ENCODE data around the gene ATF7IP. TPM values are rescaled to one million over a fixed set of nuclear protein-coding genes. Genes with fewer than 3 reads are reported as not detected.
A peak's percentile ranks its signal among the peaks of the same experiment; 100 is the strongest.

Gene ATF7IP
- total RNA-seq, 2 donors from 2014 or later, result 72.8 to 122 TPM

- peaks cover 45% of the 10 kb centered on the region for H3K36me3 Mint-ChIP-seq (ENCODE audit: low read depth)
- peak overlapping the region; percentile 71 for H3K4me3 Mint-ChIP-seq
- ATAC-seq (replicated peaks), result peak; percentile 84
- peak overlapping the region; percentile 78 for H3K27ac Mint-ChIP-seq
- peaks cover 6% of the 10 kb centered on the region for H3K9me3 Mint-ChIP-seq
- no peaks in the 10 kb centered on the region for H3K27me3 Mint-ChIP-seq
- peaks cover 39% of the 10 kb centered on the region for H3K4me1 Mint-ChIP-seq
Measured at GRCh38 chr12:14417715-14418114, 52.2 kb downstream of the ATF7IP start.

GRCh38 chr12:14418451-14418890, 53.0 kb downstream of the ATF7IP start:
- H3K36me3 Mint-ChIP-seq (ENCODE audit: low read depth), result peaks cover 53% of the 10 kb centered on the region
- ATAC-seq (replicated peaks), result no peak
- peak overlapping the region; percentile 46 for H3K4me3 Mint-ChIP-seq
- no peak overlapping the region for H3K27ac Mint-ChIP-seq
- H3K27me3 Mint-ChIP-seq, result no peaks in the 10 kb centered on the region
- peaks cover 38% of the 10 kb centered on the region for H3K4me1 Mint-ChIP-seq
- H3K9me3 Mint-ChIP-seq, result peaks cover 7% of the 10 kb centered on the region

GRCh38 chr12:14422516-14423230, 57.2 kb downstream of the ATF7IP start:
- Mint-ChIP-seq H3K27me3 (no peaks in the 10 kb centered on the region), H3K4me1 (peaks cover 41% of the 10 kb centered on the region), H3K9me3 (peaks cover 7% of the 10 kb centered on the region), H3K27ac (peak overlapping the region; percentile 75), H3K4me3 (peak overlapping the region; percentile 31), H3K36me3 (ENCODE audit: low read depth) (peaks cover 84% of the 10 kb centered on the region)
- peak; percentile 28 for ATAC-seq (replicated peaks)

GRCh38 chr12:14424545-14424944, 59.1 kb downstream of the ATF7IP start:
- Mint-ChIP-seq H3K4me3 (peak overlapping the region; percentile 10), H3K9me3 (peaks cover 8% of the 10 kb centered on the region), H3K4me1 (peaks cover 49% of the 10 kb centered on the region), H3K36me3 (ENCODE audit: low read depth) (peaks cover 99% of the 10 kb centered on the region), H3K27ac (no peak overlapping the region), H3K27me3 (no peaks in the 10 kb centered on the region)
- ATAC-seq (replicated peaks), result no peak

- H3K27ac Mint-ChIP-seq, result no peak overlapping the region
- H3K36me3 Mint-ChIP-seq (ENCODE audit: low read depth), result peaks cover 100% of the 10 kb centered on the region
- H3K4me1 Mint-ChIP-seq, result peaks cover 53% of the 10 kb centered on the region
- ATAC-seq (replicated peaks), result no peak
- H3K4me3 Mint-ChIP-seq, result no peak overlapping the region
- peaks cover 15% of the 10 kb centered on the region for H3K9me3 Mint-ChIP-seq
- no peaks in the 10 kb centered on the region for H3K27me3 Mint-ChIP-seq
Measured at GRCh38 chr12:14426792-14427191, 61.3 kb downstream of the ATF7IP start.

- peaks cover 99% of the 10 kb centered on the region for H3K36me3 Mint-ChIP-seq (ENCODE audit: low read depth)
- no peaks in the 10 kb centered on the region for H3K27me3 Mint-ChIP-seq
- ATAC-seq (replicated peaks), result no peak
- H3K4me1 Mint-ChIP-seq, result peaks cover 49% of the 10 kb centered on the region
- peak overlapping the region; percentile 32 for H3K4me3 Mint-ChIP-seq
- no peak overlapping the region for H3K27ac Mint-ChIP-seq
- peaks cover 8% of the 10 kb centered on the region for H3K9me3 Mint-ChIP-seq
Measured at GRCh38 chr12:14427929-14428328, 62.4 kb downstream of the ATF7IP start.

GRCh38 chr12:14430394-14430986, 65.0 kb downstream of the ATF7IP start:
- H3K27me3 Mint-ChIP-seq, result no peaks in the 10 kb centered on the region
- peaks cover 42% of the 10 kb centered on the region for H3K4me1 Mint-ChIP-seq
- H3K9me3 Mint-ChIP-seq, result peaks cover 8% of the 10 kb centered on the region
- peak overlapping the region; percentile 34 for H3K4me3 Mint-ChIP-seq
- peaks cover 97% of the 10 kb centered on the region for H3K36me3 Mint-ChIP-seq (ENCODE audit: low read depth)
- ATAC-seq (replicated peaks), result no peak
- H3K27ac Mint-ChIP-seq, result peak overlapping the region; percentile 29

GRCh38 chr12:14431975-14432374, 66.5 kb downstream of the ATF7IP start:
- H3K27ac Mint-ChIP-seq, result peak overlapping the region; percentile 56
- peak overlapping the region; percentile 23 for H3K4me3 Mint-ChIP-seq
- H3K9me3 Mint-ChIP-seq, result peaks cover 8% of the 10 kb centered on the region
- no peaks in the 10 kb centered on the region for H3K27me3 Mint-ChIP-seq
- peaks cover 40% of the 10 kb centered on the region for H3K4me1 Mint-ChIP-seq
- peaks cover 97% of the 10 kb centered on the region for H3K36me3 Mint-ChIP-seq (ENCODE audit: low read depth)
- no peak for ATAC-seq (replicated peaks)

GRCh38 chr12:14435627-14436026, 70.1 kb downstream of the ATF7IP start:
- Mint-ChIP-seq H3K9me3 (peaks cover 2% of the 10 kb centered on the region), H3K27me3 (no peaks in the 10 kb centered on the region), H3K36me3 (ENCODE audit: low read depth) (peaks cover 97% of the 10 kb centered on the region), H3K4me1 (peaks cover 20% of the 10 kb centered on the region), H3K4me3 (peak overlapping the region; percentile 33), H3K27ac (peak overlapping the region; percentile 85)
- ATAC-seq (replicated peaks), result peak; percentile 77

GRCh38 chr12:14442221-14442881, 76.9 kb downstream of the ATF7IP start:
- peaks cover 12% of the 10 kb centered on the region for H3K4me1 Mint-ChIP-seq
- peaks cover 4% of the 10 kb centered on the region for H3K9me3 Mint-ChIP-seq
- no peak overlapping the region for H3K4me3 Mint-ChIP-seq
- no peaks in the 10 kb centered on the region for H3K27me3 Mint-ChIP-seq
- no peak for ATAC-seq (replicated peaks)
- H3K27ac Mint-ChIP-seq, result no peak overlapping the region
- peaks cover 98% of the 10 kb centered on the region for H3K36me3 Mint-ChIP-seq (ENCODE audit: low read depth)

- Mint-ChIP-seq H3K36me3 (ENCODE audit: low read depth) (peaks cover 98% of the 10 kb centered on the region), H3K27me3 (no peaks in the 10 kb centered on the region), H3K27ac (no peak overlapping the region), H3K4me1 (peaks cover 14% of the 10 kb centered on the region), H3K4me3 (no peak overlapping the region), H3K9me3 (peaks cover 4% of the 10 kb centered on the region)
- no peak for ATAC-seq (replicated peaks)
Measured at GRCh38 chr12:14443531-14443930, 78.0 kb downstream of the ATF7IP start.

- no peak for ATAC-seq (replicated peaks)
- H3K9me3 Mint-ChIP-seq, result peaks cover 5% of the 10 kb centered on the region
- no peak overlapping the region for H3K4me3 Mint-ChIP-seq
- no peaks in the 10 kb centered on the region for H3K27me3 Mint-ChIP-seq
- peaks cover 43% of the 10 kb centered on the region for H3K4me1 Mint-ChIP-seq
- H3K36me3 Mint-ChIP-seq (ENCODE audit: low read depth), result peaks cover 100% of the 10 kb centered on the region
- H3K27ac Mint-ChIP-seq, result no peak overlapping the region
Measured at GRCh38 chr12:14450479-14450878, 85.0 kb downstream of the ATF7IP start.

- Mint-ChIP-seq H3K4me3 (peak overlapping the region; percentile 59), H3K27ac (peak overlapping the region; percentile 66), H3K4me1 (peaks cover 49% of the 10 kb centered on the region), H3K27me3 (no peaks in the 10 kb centered on the region), H3K36me3 (ENCODE audit: low read depth) (peaks cover 100% of the 10 kb centered on the region), H3K9me3 (peaks cover 5% of the 10 kb centered on the region)
- no peak for ATAC-seq (replicated peaks)
Measured at GRCh38 chr12:14452336-14452735, 86.9 kb downstream of the ATF7IP start.

- Mint-ChIP-seq H3K9me3 (peaks cover 5% of the 10 kb centered on the region), H3K36me3 (ENCODE audit: low read depth) (peaks cover 100% of the 10 kb centered on the region), H3K4me3 (peak overlapping the region; percentile 59), H3K27me3 (no peaks in the 10 kb centered on the region), H3K27ac (peak overlapping the region; percentile 72), H3K4me1 (peaks cover 49% of the 10 kb centered on the region)
- peak; percentile 75 for ATAC-seq (replicated peaks)
Measured at GRCh38 chr12:14452865-14453264, 87.4 kb downstream of the ATF7IP start.

All from activated T-helper 17 cell treated with anti-CD3 and anti-CD28 coated beads, Interleukin-2, amount 50 U/mL, for 72 hours (primary cell).